ENCODE results near the gene AHR. TPM values are rescaled to one million over a fixed set of nuclear protein-coding genes. Genes with fewer than 3 reads are reported as not detected.

AHR gene
- total RNA-seq, 1 experiment from 2014 or later = 39.0 TPM

DNA sequence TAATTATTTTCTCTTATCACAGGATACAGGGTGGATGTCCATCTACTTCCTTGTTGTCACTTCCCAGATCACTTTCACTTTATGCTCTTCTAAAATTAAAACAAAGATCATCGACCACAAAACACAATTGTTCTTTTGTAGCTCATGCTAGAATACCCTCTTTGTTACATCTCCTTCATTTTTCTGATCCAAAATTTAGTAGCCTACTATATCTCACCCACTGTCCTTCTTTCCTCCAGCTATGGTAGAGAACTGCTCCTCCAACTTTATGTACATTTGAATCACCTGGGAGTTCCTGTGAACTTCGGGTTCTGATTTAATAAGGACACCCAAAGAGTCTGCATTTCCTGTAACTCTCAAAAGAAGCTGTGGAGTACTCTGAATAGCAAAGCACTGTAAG lies 1.2 kb upstream of the AHR start:
- Mint-ChIP-seq H3K27ac (ENCODE audit: unreplicated experiment) (no peak overlapping the region), H3K36me3 (ENCODE audit: insufficient read depth, unreplicated experiment) (peaks cover 12% of the 10 kb centered on the region), H3K9me3 (ENCODE audit: unreplicated experiment) (peaks cover 15% of the 10 kb centered on the region), H3K4me1 (ENCODE audit: low read depth, unreplicated experiment) (peaks cover 7% of the 10 kb centered on the region), H3K27me3 (ENCODE audit: insufficient read depth, unreplicated experiment) (no peaks in the 10 kb centered on the region), H3K4me3 (ENCODE audit: unreplicated experiment) (no peak overlapping the region)
- H3K4me3 ChIP-seq (ENCODE audit: low read depth, low read length) = no peak overlapping the region
- H3K27me3 ChIP-seq (replicated peaks; ENCODE audit: control insufficient read depth, insufficient read depth, low read length) = no peaks in the 10 kb centered on the region
- no TSS peak for BruUV-seq (replicated peaks)
- no peaks in the 10 kb centered on the region for H3K36me3 ChIP-seq (ENCODE audit: control insufficient read depth, insufficient read depth, low read length)
- intact Hi-C loops (cut with micrococcal nuclease; ENCODE audit: unreplicated experiment) = loop anchor here (5.0 kb wide), 1 partner anchor 495 kb away; the partner anchor contains the start of gene AGR2
- peaks cover 13% of the 10 kb centered on the region; the same call in 1 of the 2 replicates for H3K4me1 ChIP-seq
- CTCF ChIA-PET = no interaction called here
- POLR2A ChIA-PET = no interaction called here
- H3K9me3 ChIP-seq = no peaks in the 10 kb centered on the region
- TF ChIP-seq, protein P1, sequence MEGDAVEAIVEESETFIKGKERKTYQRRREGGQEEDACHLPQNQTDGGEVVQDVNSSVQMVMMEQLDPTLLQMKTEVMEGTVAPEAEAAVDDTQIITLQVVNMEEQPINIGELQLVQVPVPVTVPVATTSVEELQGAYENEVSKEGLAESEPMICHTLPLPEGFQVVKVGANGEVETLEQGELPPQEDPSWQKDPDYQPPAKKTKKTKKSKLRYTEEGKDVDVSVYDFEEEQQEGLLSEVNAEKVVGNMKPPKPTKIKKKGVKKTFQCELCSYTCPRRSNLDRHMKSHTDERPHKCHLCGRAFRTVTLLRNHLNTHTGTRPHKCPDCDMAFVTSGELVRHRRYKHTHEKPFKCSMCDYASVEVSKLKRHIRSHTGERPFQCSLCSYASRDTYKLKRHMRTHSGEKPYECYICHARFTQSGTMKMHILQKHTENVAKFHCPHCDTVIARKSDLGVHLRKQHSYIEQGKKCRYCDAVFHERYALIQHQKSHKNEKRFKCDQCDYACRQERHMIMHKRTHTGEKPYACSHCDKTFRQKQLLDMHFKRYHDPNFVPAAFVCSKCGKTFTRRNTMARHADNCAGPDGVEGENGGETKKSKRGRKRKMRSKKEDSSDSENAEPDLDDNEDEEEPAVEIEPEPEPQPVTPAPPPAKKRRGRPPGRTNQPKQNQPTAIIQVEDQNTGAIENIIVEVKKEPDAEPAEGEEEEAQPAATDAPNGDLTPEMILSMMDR (IDR thresholded peaks at IDR 0.05; ENCODE audit: insufficient read depth in 1 of 2, low read depth in 1 of 2, low read length in 1 of 2, severe bottlenecking in 1 of 2, unreplicated experiment in 1 of 2) = no peak
- no peak for DNase-seq

DNA sequence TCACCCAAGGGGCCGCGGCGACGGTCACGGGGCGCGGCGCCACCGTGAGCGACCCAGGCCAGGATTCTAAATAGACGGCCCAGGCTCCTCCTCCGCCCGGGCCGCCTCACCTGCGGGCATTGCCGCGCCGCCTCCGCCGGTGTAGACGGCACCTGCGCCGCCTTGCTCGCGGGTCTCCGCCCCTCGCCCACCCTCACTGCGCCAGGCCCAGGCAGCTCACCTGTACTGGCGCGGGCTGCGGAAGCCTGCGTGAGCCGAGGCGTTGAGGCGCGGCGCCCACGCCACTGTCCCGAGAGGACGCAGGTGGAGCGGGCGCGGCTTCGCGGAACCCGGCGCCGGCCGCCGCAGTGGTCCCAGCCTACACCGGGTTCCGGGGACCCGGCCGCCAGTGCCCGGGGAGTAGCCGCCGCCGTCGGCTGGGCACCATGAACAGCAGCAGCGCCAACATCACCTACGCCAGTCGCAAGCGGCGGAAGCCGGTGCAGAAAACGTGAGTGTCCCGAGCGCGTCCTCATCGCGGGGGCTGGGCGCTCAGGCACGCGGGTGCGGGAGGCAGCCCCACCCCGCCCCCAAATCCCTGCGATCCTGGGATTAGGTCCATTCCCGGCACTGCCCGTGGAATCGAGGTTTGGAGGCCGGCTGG lies 509 bp downstream of the AHR start:
- H3K36me3 ChIP-seq (ENCODE audit: control insufficient read depth, insufficient read depth, low read length) = no peaks in the 10 kb centered on the region
- Mint-ChIP-seq H3K36me3 (ENCODE audit: insufficient read depth, unreplicated experiment) (peaks cover 12% of the 10 kb centered on the region), H3K4me1 (ENCODE audit: low read depth, unreplicated experiment) (peaks cover 8% of the 10 kb centered on the region), H3K4me3 (ENCODE audit: unreplicated experiment) (peak overlapping the region; percentile 87), H3K9me3 (ENCODE audit: unreplicated experiment) (peaks cover 15% of the 10 kb centered on the region), H3K27me3 (ENCODE audit: insufficient read depth, unreplicated experiment) (no peaks in the 10 kb centered on the region), H3K27ac (ENCODE audit: unreplicated experiment) (peak overlapping the region; percentile 91)
- TF ChIP-seq, protein P1 (IDR thresholded peaks at IDR 0.05; ENCODE audit: insufficient read depth in 1 of 2, low read depth in 1 of 2, low read length in 1 of 2, severe bottlenecking in 1 of 2, unreplicated experiment in 1 of 2) = no peak
- H3K4me3 ChIP-seq (ENCODE audit: low read depth, low read length) = peak overlapping the region; percentile 97
- POLR2A ChIA-PET = interaction anchor here (1.1 to 1.4 kb wide), 2 partner anchors 169 to 290 kb away, joined by 4 to 12 read pairs; no protein-coding TSS in a partner anchor
- DNase-seq = peak; percentile 48 to 57
- no peaks in the 10 kb centered on the region for H3K27me3 ChIP-seq (replicated peaks; ENCODE audit: control insufficient read depth, insufficient read depth, low read length)
- intact Hi-C loops (cut with micrococcal nuclease; ENCODE audit: unreplicated experiment) = loop anchor here (1.0 to 5.0 kb wide), 5 partner anchors 60 to 497 kb away; partner anchors contain the start of gene AGR2
- CTCF ChIA-PET = no interaction called here
- peaks cover 13% of the 10 kb centered on the region; the same call in 1 of the 2 replicates for H3K4me1 ChIP-seq
- no peaks in the 10 kb centered on the region for H3K9me3 ChIP-seq
- BruUV-seq (replicated peaks) = no TSS peak

DNA sequence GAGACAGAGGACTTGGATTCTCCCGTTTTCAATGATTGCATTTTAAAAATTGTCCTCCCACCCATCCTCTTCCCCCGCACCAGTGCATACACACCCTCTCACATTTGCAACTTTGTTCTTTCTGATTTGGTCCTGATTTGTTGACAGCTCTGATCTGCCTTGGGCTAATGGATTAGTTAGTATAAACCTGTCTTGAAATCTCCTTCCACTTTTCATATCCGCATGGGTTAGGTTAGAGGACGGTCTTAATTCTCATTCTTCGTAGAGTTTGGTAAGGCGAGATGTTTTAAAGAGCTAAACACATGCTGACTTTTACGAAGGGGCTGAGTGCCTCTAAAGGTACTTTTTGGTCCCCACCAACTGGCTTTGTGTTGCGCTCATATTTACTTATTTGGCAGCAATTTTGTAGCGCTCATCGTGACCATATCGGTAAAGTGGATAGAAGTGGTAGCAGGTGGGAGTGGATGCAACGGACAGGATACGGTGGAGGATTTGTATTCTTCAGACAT lies 1.1 kb downstream of the AHR start:
- Mint-ChIP-seq H3K9me3 (ENCODE audit: unreplicated experiment) (peaks cover 15% of the 10 kb centered on the region), H3K27ac (ENCODE audit: unreplicated experiment) (peak overlapping the region; percentile 63), H3K4me3 (ENCODE audit: unreplicated experiment) (peak overlapping the region; percentile 87), H3K36me3 (ENCODE audit: insufficient read depth, unreplicated experiment) (peaks cover 12% of the 10 kb centered on the region), H3K4me1 (ENCODE audit: low read depth, unreplicated experiment) (peaks cover 13% of the 10 kb centered on the region), H3K27me3 (ENCODE audit: insufficient read depth, unreplicated experiment) (no peaks in the 10 kb centered on the region)
- no TSS peak for BruUV-seq (replicated peaks)
- CTCF ChIA-PET = no interaction called here
- intact Hi-C loops (cut with micrococcal nuclease; ENCODE audit: unreplicated experiment) = loop anchor here (1.0 to 5.0 kb wide), 2 partner anchors 169 to 497 kb away; partner anchors contain the start of gene AGR2
- Histone ChIP-seq H3K36me3 (ENCODE audit: control insufficient read depth, insufficient read depth, low read length) (no peaks in the 10 kb centered on the region), H3K9me3 (no peaks in the 10 kb centered on the region), H3K4me1 (peaks cover 13% of the 10 kb centered on the region; the same call in 1 of the 2 replicates), H3K4me3 (ENCODE audit: low read depth, low read length) (peak overlapping the region; percentile 97), H3K27me3 (replicated peaks; ENCODE audit: control insufficient read depth, insufficient read depth, low read length) (no peaks in the 10 kb centered on the region)
- DNase-seq = peak in 1 of 2 experiments; percentile 12
- POLR2A ChIA-PET = no interaction called here
- TF ChIP-seq, protein P1 (IDR thresholded peaks at IDR 0.05; ENCODE audit: insufficient read depth in 1 of 2, low read depth in 1 of 2, low read length in 1 of 2, severe bottlenecking in 1 of 2, unreplicated experiment in 1 of 2) = no peak

Measured in Caco-2 (cell line).